HEK293T (cell line): ENCODE data around the gene SGO2.

Source experiments
- ELF4 ChIP-seq: fragments of 450-650 bp; IDR thresholded peaks from 2 replicates; pipeline ENCODE4 v1.6.1; 2017; ENCODE audit warnings: antibody characterized with exemption
- FOXA1 ChIP-seq: fragments of 450-650 bp; IDR thresholded peaks from 2 replicates; pipeline ENCODE4 v1.6.1; 2016; ENCODE audit warnings: mild to moderate bottlenecking
- FOXK2 ChIP-seq: fragments of 450-650 bp; IDR thresholded peaks from 2 replicates; pipeline ENCODE4 v1.6.1; 2016; ENCODE audit warnings: mild to moderate bottlenecking
- FOXM1 ChIP-seq: fragments of 450-650 bp; IDR thresholded peaks from 2 replicates; pipeline ENCODE4 v1.6.1; 2017; ENCODE audit warnings: mild to moderate bottlenecking, borderline replicate concordance
- SP1 ChIP-seq: fragments of 450-650 bp; IDR thresholded peaks from 2 replicates; pipeline ENCODE4 v1.6.1; 2017

- TF ChIP-seq FOXK2 (no peak), SP1 (no peak), FOXA1 (no peak), ELF4 (no peak), FOXM1 (no peak)
Measured at GRCh38 chr2:200604571-200605255, 78.7 kb downstream of the SGO2 start.
